Right cardiac atrium (tissue), 5 donors: Measurements from ENCODE around the gene MET. TPM values are rescaled to one million over a fixed set of nuclear protein-coding genes. Genes with fewer than 3 reads are reported as not detected.
A peak's percentile ranks its signal among the peaks of the same experiment; 100 is the strongest.

Experiments
- ATAC-seq, 2 donors: fragments of 200-7000 bp; cut with Tn5 transposase; one replicate each; pipeline versions ENCODE4 v1.8.0 to v1.9.1; 2020; ENCODE audit warnings: moderate library complexity in 2 of 2, mild to moderate bottlenecking in 1 of 2
- DNase-seq, 3 donors: peaks; one replicate each; pipeline ENCODE4 v3.0.0-alpha.2; 2020
- H3K27ac ChIP-seq: one replicate; pipeline ENCODE4 v1.5.1; 2013; ENCODE audit warnings: mild to moderate bottlenecking, low read length, control low read depth, moderate library complexity
- H3K27me3 ChIP-seq: one replicate; pipeline ENCODE4 v1.6.1; 2013; ENCODE audit not compliant: control insufficient read depth, insufficient read depth
- H3K4me1 ChIP-seq: one replicate; pipeline ENCODE4 v1.6.1; 2013; ENCODE audit warnings: low read length; ENCODE audit not compliant: control insufficient read depth, insufficient read depth
- H3K4me3 ChIP-seq: one replicate; pipeline ENCODE4 v1.5.1; 2013; ENCODE audit warnings: low read length, control low read depth
- H3K9me3 ChIP-seq: one replicate; pipeline ENCODE4 v1.6.1; 2013; ENCODE audit warnings: low read length; ENCODE audit not compliant: control insufficient read depth
- WGBS: extraction: QIAGEN DNeasy Blood & Tissue Kit; methylation state at CpG from one replicate; pipeline ENCODE4 v1.1.7; 2013; 5-methylcytosine and 5-hydroxymethylcytosine counted together
- intact Hi-C, 4 donors: fragments of 100-400 bp; cut with DNase I; formaldehyde crosslinking; loops; one replicate each; pipeline versions ENCODE4 v1.11.0 to v1.14.0; 2022 to 2023
- polyA plus RNA-seq: library from polyadenylated mRNA; stranded (reverse); fragments of 200-250 nt; gene quantifications from one replicate; pipeline ENCODE4 v1.2.3, GENCODE V29; 2013
- total RNA-seq, 4 donors: library from RNA; stranded (reverse); fragmentation: NEBNext Ultra II Directional; extraction: Animal tissue kit (Norgen Biotek cat#: 25700); gene quantifications; one replicate each; pipeline ENCODE4 v1.2.1, GENCODE V29; 2021
- donor health status: healthy with polysubstance abuse.
- donor health status: DM: no; HTN: yes; CAD: no.
- donor health status: DM: no; HTN: no; CAD: no.
- donor health status: DM: no; HTN: yes; CAD: no; lungs with severe emphysema.
- donor health status: DM: yes; HTN: yes; CAD: no.

The MET gene
- total and polyA plus RNA-seq, 5 donors = 4.1 to 20.0 (median 13.3) TPM

GRCh38 chr7:116665332-116665996 is 6.5 kb upstream of the MET start:
- intact Hi-C loops = loop anchor here in 1 of 4 donors (10.0 kb wide), 1 partner anchor 71 kb away; no protein-coding TSS in a partner anchor
- ATAC-seq = no peak
- no peak for DNase-seq
- Histone ChIP-seq H3K4me3 (no peak overlapping the region), H3K9me3 (no peaks in the 10 kb centered on the region), H3K27me3 (no peaks in the 10 kb centered on the region), H3K27ac (no peak overlapping the region), H3K4me1 (no peaks in the 10 kb centered on the region)
- WGBS = 30% methylated on average over 2 of the region's 2 CpGs

DNA sequence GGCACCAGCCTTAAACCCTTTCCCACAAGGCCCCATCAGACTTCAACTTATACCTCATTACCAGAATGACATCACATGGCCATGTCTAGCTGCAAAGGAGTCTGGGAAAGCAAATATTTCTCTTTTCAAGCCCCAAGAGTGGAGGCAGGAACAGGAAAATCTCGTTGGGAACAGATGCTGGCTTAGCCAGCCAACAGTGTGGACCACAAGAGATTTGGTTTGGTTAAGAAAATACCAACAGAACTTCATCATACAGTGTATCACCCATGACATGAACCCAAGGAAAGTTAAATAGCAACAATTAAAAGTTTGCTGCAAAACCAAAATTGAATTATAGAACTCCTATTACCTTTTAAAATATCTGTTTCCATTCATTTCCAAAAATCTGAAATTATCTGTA is 2.2 kb upstream of the MET start:
- ATAC-seq (no peak), DNase-seq (no peak)
- no peak overlapping the region for H3K4me3 ChIP-seq
- intact Hi-C loops = loop anchor here (10.0 kb wide), 3 partner anchors 75 to 135 kb away; no protein-coding TSS in a partner anchor
- H3K9me3 ChIP-seq = no peaks in the 10 kb centered on the region
- WGBS = 57% methylated on average over 1 of the region's 1 CpG
- H3K4me1 ChIP-seq = no peaks in the 10 kb centered on the region
- H3K27me3 ChIP-seq = no peaks in the 10 kb centered on the region
- no peak overlapping the region for H3K27ac ChIP-seq

DNA sequence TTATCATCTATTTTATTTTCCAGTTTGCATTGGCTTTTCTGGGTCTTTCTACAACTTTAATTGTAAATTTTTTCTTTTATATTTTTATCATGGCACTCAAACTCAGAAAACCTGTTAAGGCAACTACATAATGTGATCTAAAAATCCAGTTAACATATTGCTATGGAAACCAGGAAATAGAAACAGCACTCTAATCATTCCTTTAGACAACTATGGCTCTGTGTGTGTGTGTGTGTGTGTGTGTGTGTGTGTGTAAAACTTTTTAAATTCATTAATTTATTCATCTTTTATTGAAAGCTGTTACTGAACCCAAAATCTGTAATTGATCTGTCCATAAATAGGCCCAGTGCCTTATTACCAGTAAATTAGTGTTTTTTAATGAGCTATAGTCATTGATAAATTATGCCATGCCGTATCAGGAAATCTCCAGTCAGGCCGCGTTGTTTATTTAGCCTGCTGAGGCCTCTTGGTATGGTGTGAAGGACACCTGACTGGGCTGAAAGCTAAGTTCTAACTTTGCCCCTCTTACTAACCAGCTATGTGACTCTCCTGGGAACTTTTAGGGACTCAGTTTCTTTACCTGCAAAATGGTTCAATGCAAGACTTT is 1.5 kb upstream of the MET start:
- ATAC-seq (no peak), DNase-seq (no peak)
- no peaks in the 10 kb centered on the region for H3K27me3 ChIP-seq
- H3K4me3 ChIP-seq = no peak overlapping the region
- no peaks in the 10 kb centered on the region for H3K9me3 ChIP-seq
- H3K27ac ChIP-seq = no peak overlapping the region
- no peaks in the 10 kb centered on the region for H3K4me1 ChIP-seq
- intact Hi-C loops = loop anchor here in 3 of 4 donors (10.0 kb wide), 2 partner anchors 114 to 134 kb away; no protein-coding TSS in a partner anchor
- 80% methylated on average over 3 of the region's 3 CpGs for WGBS

- Histone ChIP-seq H3K9me3 (no peaks in the 10 kb centered on the region), H3K27me3 (no peaks in the 10 kb centered on the region), H3K27ac (no peak overlapping the region), H3K4me3 (peak overlapping the region; percentile 55), H3K4me1 (no peaks in the 10 kb centered on the region)
- intact Hi-C loops = loop anchor here in 3 of 4 donors (10.0 kb wide), 2 partner anchors 114 to 134 kb away; no protein-coding TSS in a partner anchor
- DNase-seq = no peak
- ATAC-seq = no peak
- 73% methylated on average over 7 of the region's 7 CpGs for WGBS
Observed at GRCh38 chr7:116671111-116671510, 885 bp upstream of the MET start.

DNA sequence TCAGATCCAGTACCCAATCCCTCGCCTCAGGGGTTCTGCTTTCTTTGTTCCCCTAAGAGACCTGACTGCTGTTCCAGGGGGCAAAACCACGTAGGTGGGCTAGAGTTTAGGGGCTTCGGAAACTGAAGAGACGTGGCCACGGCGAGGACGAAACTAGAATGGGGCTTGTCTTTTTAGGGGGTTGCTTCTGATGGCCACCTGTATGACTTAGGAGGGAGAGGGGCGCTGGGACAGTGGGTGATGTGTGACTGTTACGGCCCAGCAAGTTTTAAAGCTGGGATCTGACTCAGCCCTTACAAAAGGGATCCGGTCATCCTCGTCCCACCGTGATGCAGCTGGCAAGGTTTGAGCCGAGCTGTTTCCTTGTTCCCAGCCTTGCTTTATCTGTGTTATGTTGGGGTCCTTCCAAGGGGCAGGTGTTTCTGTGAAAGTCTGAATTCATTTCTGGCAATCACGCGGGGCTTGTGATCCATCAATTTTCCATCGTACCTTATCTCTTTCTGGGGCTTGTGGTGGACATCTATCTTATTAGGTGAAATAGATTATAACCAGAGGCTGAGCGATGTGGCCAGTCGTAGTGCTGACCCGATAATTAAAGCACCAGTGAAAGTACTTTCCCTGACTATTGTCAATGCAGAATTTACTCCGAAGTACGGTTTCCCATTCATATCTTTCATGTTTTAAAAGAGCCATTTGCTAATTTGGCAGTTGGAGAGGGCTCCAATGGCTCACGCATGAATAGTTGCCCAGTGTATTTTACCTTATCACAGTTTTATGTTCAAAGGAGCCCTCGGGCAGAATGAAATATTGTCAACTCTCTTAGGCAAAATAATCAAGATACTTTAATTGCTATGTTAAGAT is 830 bp downstream of the MET start:
- no peaks in the 10 kb centered on the region for H3K27me3 ChIP-seq
- peak in 1 of 3 donors; percentile 40 for DNase-seq
- H3K4me3 ChIP-seq = peak overlapping the region; percentile 55
- intact Hi-C loops = loop anchor here in 3 of 4 donors (10.0 kb wide), 2 partner anchors 112 to 132 kb away; no protein-coding TSS in a partner anchor
- H3K4me1 ChIP-seq = no peaks in the 10 kb centered on the region
- 14% methylated on average over 23 of the region's 23 CpGs for WGBS
- H3K27ac ChIP-seq = peak overlapping the region; percentile 21
- ATAC-seq = peak; percentile 27 to 34
- no peaks in the 10 kb centered on the region for H3K9me3 ChIP-seq

DNA sequence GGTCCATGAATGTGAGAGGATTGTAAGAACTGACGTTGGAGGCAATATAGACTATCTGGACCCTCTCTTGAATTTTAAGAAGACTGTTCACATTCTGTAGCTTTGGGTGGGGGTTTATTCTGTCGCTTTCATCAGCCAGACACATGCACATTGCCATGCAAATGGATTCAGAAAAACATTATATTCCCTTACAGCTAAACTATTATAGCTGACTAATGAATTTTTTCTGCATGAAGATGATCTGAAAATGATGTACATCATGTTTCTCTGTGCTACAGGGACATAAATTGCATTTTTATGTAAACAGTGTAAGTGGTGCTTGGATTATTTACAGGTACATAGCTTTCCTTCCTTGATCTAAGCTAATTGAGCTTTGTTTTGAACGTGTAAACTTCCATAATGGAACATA is 1.5 kb downstream of the MET start:
- ATAC-seq (no peak), DNase-seq (no peak)
- H3K4me3 ChIP-seq = no peak overlapping the region
- H3K4me1 ChIP-seq = no peaks in the 10 kb centered on the region
- H3K9me3 ChIP-seq = no peaks in the 10 kb centered on the region
- no peak overlapping the region for H3K27ac ChIP-seq
- intact Hi-C loops = loop anchor here in 3 of 4 donors (10.0 kb wide), 2 partner anchors 111 to 131 kb away; no protein-coding TSS in a partner anchor
- no peaks in the 10 kb centered on the region for H3K27me3 ChIP-seq
- 64% methylated on average over 3 of the region's 3 CpGs for WGBS

- ATAC-seq (no peak), DNase-seq (no peak)
- Histone ChIP-seq H3K27me3 (no peaks in the 10 kb centered on the region), H3K4me1 (no peaks in the 10 kb centered on the region), H3K27ac (no peak overlapping the region), H3K4me3 (no peak overlapping the region), H3K9me3 (no peaks in the 10 kb centered on the region)
- intact Hi-C loops = loop anchor here in 3 of 4 donors (10.0 kb wide), 2 partner anchors 110 to 130 kb away; no protein-coding TSS in a partner anchor
- WGBS = 83% methylated on average over 7 of the region's 7 CpGs
Observed at GRCh38 chr7:116674508-116675173, 2.6 kb downstream of the MET start.

DNA sequence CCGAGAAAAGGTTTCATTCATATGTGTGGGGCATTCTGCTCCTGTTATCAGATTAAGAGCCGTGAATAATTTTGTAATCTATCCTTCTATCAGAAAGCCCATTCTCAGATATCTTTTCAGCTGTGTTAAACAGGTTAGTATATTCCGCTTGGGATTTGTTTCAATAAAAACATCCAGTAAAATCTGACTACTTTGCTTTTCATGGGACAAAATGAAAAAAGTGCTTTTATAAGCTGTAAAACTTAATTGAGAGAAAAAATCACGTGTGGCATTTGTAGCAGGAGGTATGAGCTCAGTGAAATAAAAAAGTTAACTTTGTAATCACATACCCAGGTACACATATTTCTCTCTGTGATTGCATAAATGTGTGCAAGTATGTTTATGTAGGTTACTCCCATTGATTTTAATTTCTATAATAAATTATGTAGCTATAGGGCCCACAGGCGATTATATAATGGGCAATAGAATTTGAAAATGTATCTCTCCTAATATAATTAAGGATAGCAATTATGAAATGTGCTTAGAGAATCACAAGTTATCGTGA is 3.9 kb downstream of the MET start:
- WGBS = 87% methylated on average over 6 of the region's 6 CpGs
- intact Hi-C loops = loop anchor here in 3 of 4 donors (10.0 kb wide), 2 partner anchors 109 to 129 kb away; no protein-coding TSS in a partner anchor
- ATAC-seq (no peak), DNase-seq (no peak)
- H3K27me3 ChIP-seq = no peaks in the 10 kb centered on the region
- H3K27ac ChIP-seq = no peak overlapping the region
- H3K9me3 ChIP-seq = no peaks in the 10 kb centered on the region
- H3K4me1 ChIP-seq = no peaks in the 10 kb centered on the region
- H3K4me3 ChIP-seq = no peak overlapping the region

DNA sequence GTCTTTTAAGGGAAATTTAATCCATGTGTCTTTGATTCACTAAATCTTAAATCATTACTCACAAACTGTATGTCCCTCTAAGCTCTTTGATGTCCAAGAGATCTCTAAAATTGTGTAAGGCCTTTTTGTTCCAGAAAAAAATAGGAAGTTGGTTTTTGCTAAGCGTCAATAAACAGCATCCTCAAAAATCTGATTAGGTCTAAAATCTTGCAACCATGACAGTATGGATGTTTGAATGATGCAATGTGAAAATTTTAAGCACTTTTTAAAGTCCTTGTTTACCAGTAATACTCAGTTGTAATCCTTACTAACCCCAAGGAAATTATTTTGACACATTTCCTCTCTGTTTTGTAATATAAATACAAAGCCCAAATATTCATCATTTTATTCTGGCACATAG is 6.8 kb downstream of the MET start:
- no peak for ATAC-seq
- DNase-seq = no peak
- H3K4me1 ChIP-seq = no peaks in the 10 kb centered on the region
- no peak overlapping the region for H3K4me3 ChIP-seq
- no peak overlapping the region for H3K27ac ChIP-seq
- H3K27me3 ChIP-seq = no peaks in the 10 kb centered on the region
- WGBS = 84% methylated on average over 1 of the region's 1 CpG
- intact Hi-C loops = loop anchor here in 3 of 4 donors (10.0 kb wide), 2 partner anchors 106 to 126 kb away; no protein-coding TSS in a partner anchor
- no peaks in the 10 kb centered on the region for H3K9me3 ChIP-seq

DNA sequence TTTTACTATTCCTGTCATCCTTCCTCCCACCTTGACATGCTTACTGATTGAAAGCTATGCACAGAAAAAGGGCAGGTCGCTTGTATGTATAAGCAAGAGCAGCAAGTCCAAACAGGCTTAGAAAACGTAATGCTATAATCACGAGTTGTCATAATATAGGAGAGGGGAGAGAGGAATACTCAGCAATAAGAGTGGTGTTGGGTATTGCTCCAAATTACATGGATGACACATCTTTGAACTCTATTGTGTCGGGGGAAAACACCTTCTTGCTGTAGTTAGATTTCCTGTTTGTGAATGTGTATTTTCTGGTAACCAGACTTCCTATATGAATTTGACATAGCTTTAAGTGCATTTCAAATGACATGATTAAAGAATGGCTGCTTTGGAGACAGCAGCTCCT is 7.5 kb downstream of the MET start:
- Histone ChIP-seq H3K4me3 (no peak overlapping the region), H3K27ac (no peak overlapping the region), H3K27me3 (no peaks in the 10 kb centered on the region), H3K4me1 (no peaks in the 10 kb centered on the region), H3K9me3 (no peaks in the 10 kb centered on the region)
- ATAC-seq (no peak), DNase-seq (no peak)
- 79% methylated on average over 4 of the region's 4 CpGs for WGBS
- intact Hi-C loops = loop anchor here in 3 of 4 donors (10.0 kb wide), 2 partner anchors 105 to 125 kb away; no protein-coding TSS in a partner anchor
